HepG2 (cell line): Measurements from ENCODE around the gene KARS1. TPM values are rescaled to one million over a fixed set of nuclear protein-coding genes. Genes with fewer than 3 reads are reported as not detected.

Source experiments
- CHD4 ChIP-seq: fragments of 200-600 bp; sonication (generic); IDR thresholded peaks from 2 replicates; pipeline ENCODE4 v1.7.0; 2017; ENCODE audit warnings: mild to moderate bottlenecking, low read length, borderline replicate concordance
- HMG20B ChIP-seq: conservative IDR thresholded peaks from 2 replicates; pipeline ENCODE4 v1.6.1; 2016; ENCODE audit warnings: missing genetic modification reagents, missing compliant biosample characterization
- HNRNPLL ChIP-seq: fragments of 200-400 bp; formaldehyde crosslinking; IDR thresholded peaks from 2 replicates; pipeline ENCODE4 v1.6.1; 2017; ENCODE audit warnings: mild to moderate bottlenecking, low read depth, low read length; ENCODE audit not compliant: poor library complexity, severe bottlenecking
- MEIS2 ChIP-seq: sonication (generic); formaldehyde crosslinking; IDR thresholded peaks from 2 replicates; pipeline ENCODE4 v1.9.0; 2021; ENCODE audit warnings: mild to moderate bottlenecking, missing genetic modification reagents
- NR2C2 ChIP-seq: sonication (generic); formaldehyde crosslinking; IDR thresholded peaks from 2 replicates; pipeline ENCODE4 v1.4.0; 2020; ENCODE audit warnings: missing genetic modification reagents, mild to moderate bottlenecking, moderate library complexity, borderline replicate concordance
- RAD21 ChIP-seq: fragments of 450-650 bp; formaldehyde crosslinking; IDR thresholded peaks from 2 replicates; pipeline ENCODE4 v1.5.0; 2020; ENCODE audit warnings: mild to moderate bottlenecking
- RXRA ChIP-seq: sonication (generic); formaldehyde crosslinking; IDR thresholded peaks from 2 replicates; pipeline ENCODE4 v1.5.1; 2020; ENCODE audit warnings: missing genetic modification reagents
- SMARCC2 ChIP-seq: fragments of 450-650 bp; IDR thresholded peaks from 2 replicates; pipeline ENCODE4 v1.6.1; 2017; ENCODE audit warnings: antibody characterized with exemption, mild to moderate bottlenecking
- ZFP37 ChIP-seq: sonication (generic); formaldehyde crosslinking; IDR thresholded peaks from 2 replicates; pipeline ENCODE4 v1.4.0; 2020; ENCODE audit warnings: missing genetic modification reagents, borderline replicate concordance
- ZFYVE20 ChIP-seq: sonication (generic); formaldehyde crosslinking; IDR thresholded peaks from 2 replicates; pipeline ENCODE4 v1.8.0; 2023; ENCODE audit warnings: low read depth, mild to moderate bottlenecking, moderate library complexity, missing genetic modification reagents, borderline replicate concordance
- ZNF24 ChIP-seq: fragments of 450-650 bp; IDR thresholded peaks from 2 replicates; pipeline ENCODE4 v1.6.1; 2017; ENCODE audit warnings: antibody characterized with exemption, mild to moderate bottlenecking
- ZNF766 ChIP-seq: sonication (generic); formaldehyde crosslinking; IDR thresholded peaks from 2 replicates; pipeline ENCODE4 v1.5.0; 2020; ENCODE audit warnings: missing genetic modification reagents, borderline replicate concordance
- ZNF768 ChIP-seq: sonication (generic); formaldehyde crosslinking; IDR thresholded peaks from 2 replicates; pipeline ENCODE4 v1.4.0; 2020; ENCODE audit warnings: missing genetic modification reagents
- ZNF773 ChIP-seq: sonication (generic); formaldehyde crosslinking; IDR thresholded peaks from 2 replicates; pipeline ENCODE4 v1.4.0; 2020; ENCODE audit warnings: missing genetic modification reagents, borderline replicate concordance
- polyA plus RNA-seq, 8 experiments: library from polyadenylated mRNA; depleted of rRNA in 3 of 8; stranded (reverse) in 7 of 8; unstranded in 1 of 8; fragments of >200 nt; fragmentation: Illumina TruSeq in 4 of 8; extraction: Trizol in 4 of 8; gene quantifications; 2 replicates each; pipeline versions ENCODE4 v1.2.1 to v1.2.3, GENCODE V29; 2011 to 2016; ENCODE audit warnings: low read depth in 4 of 8, missing spikeins in 1 of 8, mixed read lengths in 1 of 8; ENCODE audit not compliant: insufficient read depth in 1 of 8
- total RNA-seq, 5 experiments: library from RNA; depleted of rRNA; stranded (reverse); fragments of >200 nt; fragmentation: Illumina TruSeq; extraction: Trizol; gene quantifications; 2 replicates each; pipeline ENCODE4 v1.2.3, GENCODE V29; 2016; ENCODE audit warnings: low read depth in 1 of 5
- TF ChIP-seq, protein P1 (sequence below): sonication (generic); formaldehyde crosslinking; IDR thresholded peaks from 2 replicates; pipeline ENCODE4 v1.4.0; 2020; ENCODE audit warnings: mild to moderate bottlenecking, missing genetic modification reagents
- TF ChIP-seq, protein P2 (sequence below): sonication (generic); formaldehyde crosslinking; IDR thresholded peaks from 2 replicates; pipeline ENCODE4 v1.5.1; 2020; ENCODE audit warnings: mild to moderate bottlenecking, missing genetic modification reagents, borderline replicate concordance
- TF ChIP-seq, protein P3 (sequence below): sonication (generic); formaldehyde crosslinking; IDR thresholded peaks from 2 replicates; pipeline ENCODE4 v1.4.0; 2020; ENCODE audit warnings: missing genetic modification reagents

KARS1 gene
- total and polyA plus RNA-seq, 2 of the 13 experiments (the other 11 are each of a cell fraction or from before 2014, with no cell fraction given): 141 to 276 TPM

DNA sequence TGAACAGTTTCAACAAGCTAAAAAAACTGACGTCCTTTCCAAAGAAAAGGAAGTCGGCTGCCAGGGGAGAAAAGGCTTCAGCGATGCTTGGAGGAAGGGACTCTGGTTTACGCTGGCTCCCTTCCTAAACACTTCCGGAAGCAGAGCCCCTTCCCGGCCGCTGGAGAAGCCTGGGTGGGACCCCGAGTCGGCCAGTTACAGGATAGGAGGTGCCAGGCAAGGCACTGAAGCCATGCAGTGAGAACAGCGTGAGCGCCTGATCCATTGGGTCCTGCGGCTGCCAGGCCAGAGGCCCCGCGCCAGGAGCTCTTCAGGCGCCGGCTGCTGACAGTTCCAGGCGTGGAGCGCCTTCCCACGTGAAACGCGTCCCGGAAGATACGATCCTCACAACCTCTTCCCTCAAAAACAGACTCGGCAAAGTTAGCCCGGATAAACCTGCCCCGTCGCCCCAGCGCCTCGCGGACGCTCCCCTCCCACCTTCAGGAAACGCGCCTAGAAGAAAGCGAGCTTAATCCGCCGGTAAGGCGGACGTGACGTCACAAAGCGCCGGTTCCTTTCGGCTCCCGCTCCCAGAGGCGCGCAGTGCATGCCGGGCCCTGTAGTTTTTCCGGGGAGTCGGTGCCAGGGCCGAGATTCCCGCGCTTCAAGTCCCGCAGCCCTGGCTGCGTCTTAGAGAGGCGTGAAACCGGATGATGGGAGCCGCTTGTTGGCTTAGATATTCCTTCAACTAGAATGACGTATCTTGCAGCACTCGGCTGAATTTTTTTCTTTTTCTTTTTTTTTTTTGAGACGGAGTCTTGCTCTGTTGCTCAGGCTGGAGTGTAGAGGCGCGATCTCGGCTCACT is 24.5 kb downstream of the KARS1 start, which contains the start of gene ADAT1 (continued):
- TF ChIP-seq, protein P1, sequence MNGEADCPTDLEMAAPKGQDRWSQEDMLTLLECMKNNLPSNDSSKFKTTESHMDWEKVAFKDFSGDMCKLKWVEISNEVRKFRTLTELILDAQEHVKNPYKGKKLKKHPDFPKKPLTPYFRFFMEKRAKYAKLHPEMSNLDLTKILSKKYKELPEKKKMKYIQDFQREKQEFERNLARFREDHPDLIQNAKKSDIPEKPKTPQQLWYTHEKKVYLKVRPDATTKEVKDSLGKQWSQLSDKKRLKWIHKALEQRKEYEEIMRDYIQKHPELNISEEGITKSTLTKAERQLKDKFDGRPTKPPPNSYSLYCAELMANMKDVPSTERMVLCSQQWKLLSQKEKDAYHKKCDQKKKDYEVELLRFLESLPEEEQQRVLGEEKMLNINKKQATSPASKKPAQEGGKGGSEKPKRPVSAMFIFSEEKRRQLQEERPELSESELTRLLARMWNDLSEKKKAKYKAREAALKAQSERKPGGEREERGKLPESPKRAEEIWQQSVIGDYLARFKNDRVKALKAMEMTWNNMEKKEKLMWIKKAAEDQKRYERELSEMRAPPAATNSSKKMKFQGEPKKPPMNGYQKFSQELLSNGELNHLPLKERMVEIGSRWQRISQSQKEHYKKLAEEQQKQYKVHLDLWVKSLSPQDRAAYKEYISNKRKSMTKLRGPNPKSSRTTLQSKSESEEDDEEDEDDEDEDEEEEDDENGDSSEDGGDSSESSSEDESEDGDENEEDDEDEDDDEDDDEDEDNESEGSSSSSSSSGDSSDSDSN (CRISPR knock-in tag): peak; percentile 61
- TF ChIP-seq ZNF773 (CRISPR knock-in tag) (no peak), ZFP37 (CRISPR knock-in tag) (no peak), ZNF768 (CRISPR knock-in tag) (peak; percentile 72; the same call in 1 of the 2 replicates), HNRNPLL (peak; percentile 55), MEIS2 (peak; percentile 61; the same call in 1 of the 2 replicates), NR2C2 (CRISPR knock-in tag) (peak; percentile 85; the same call in 1 of the 2 replicates), SMARCC2 (no peak), RAD21 (CRISPR knock-in tag) (peak; percentile 53), HMG20B (CRISPR knock-in tag) (0 out of 2 replicates have a peak, but pooled peaks have one; percentile 27), RXRA (CRISPR knock-in tag) (peak; percentile 83), ZNF24 (no peak), ZNF766 (peak; percentile 64), CHD4 (no peak), ZFYVE20 (no peak)
- TF ChIP-seq, protein P2, sequence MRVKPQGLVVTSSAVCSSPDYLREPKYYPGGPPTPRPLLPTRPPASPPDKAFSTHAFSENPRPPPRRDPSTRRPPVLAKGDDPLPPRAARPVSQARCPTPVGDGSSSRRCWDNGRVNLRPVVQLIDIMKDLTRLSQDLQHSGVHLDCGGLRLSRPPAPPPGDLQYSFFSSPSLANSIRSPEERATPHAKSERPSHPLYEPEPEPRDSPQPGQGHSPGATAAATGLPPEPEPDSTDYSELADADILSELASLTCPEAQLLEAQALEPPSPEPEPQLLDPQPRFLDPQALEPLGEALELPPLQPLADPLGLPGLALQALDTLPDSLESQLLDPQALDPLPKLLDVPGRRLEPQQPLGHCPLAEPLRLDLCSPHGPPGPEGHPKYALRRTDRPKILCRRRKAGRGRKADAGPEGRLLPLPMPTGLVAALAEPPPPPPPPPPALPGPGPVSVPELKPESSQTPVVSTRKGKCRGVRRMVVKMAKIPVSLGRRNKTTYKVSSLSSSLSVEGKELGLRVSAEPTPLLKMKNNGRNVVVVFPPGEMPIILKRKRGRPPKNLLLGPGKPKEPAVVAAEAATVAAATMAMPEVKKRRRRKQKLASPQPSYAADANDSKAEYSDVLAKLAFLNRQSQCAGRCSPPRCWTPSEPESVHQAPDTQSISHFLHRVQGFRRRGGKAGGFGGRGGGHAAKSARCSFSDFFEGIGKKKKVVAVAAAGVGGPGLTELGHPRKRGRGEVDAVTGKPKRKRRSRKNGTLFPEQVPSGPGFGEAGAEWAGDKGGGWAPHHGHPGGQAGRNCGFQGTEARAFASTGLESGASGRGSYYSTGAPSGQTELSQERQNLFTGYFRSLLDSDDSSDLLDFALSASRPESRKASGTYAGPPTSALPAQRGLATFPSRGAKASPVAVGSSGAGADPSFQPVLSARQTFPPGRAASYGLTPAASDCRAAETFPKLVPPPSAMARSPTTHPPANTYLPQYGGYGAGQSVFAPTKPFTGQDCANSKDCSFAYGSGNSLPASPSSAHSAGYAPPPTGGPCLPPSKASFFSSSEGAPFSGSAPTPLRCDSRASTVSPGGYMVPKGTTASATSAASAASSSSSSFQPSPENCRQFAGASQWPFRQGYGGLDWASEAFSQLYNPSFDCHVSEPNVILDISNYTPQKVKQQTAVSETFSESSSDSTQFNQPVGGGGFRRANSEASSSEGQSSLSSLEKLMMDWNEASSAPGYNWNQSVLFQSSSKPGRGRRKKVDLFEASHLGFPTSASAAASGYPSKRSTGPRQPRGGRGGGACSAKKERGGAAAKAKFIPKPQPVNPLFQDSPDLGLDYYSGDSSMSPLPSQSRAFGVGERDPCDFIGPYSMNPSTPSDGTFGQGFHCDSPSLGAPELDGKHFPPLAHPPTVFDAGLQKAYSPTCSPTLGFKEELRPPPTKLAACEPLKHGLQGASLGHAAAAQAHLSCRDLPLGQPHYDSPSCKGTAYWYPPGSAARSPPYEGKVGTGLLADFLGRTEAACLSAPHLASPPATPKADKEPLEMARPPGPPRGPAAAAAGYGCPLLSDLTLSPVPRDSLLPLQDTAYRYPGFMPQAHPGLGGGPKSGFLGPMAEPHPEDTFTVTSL (CRISPR knock-in tag): no peak
- TF ChIP-seq, protein P3, sequence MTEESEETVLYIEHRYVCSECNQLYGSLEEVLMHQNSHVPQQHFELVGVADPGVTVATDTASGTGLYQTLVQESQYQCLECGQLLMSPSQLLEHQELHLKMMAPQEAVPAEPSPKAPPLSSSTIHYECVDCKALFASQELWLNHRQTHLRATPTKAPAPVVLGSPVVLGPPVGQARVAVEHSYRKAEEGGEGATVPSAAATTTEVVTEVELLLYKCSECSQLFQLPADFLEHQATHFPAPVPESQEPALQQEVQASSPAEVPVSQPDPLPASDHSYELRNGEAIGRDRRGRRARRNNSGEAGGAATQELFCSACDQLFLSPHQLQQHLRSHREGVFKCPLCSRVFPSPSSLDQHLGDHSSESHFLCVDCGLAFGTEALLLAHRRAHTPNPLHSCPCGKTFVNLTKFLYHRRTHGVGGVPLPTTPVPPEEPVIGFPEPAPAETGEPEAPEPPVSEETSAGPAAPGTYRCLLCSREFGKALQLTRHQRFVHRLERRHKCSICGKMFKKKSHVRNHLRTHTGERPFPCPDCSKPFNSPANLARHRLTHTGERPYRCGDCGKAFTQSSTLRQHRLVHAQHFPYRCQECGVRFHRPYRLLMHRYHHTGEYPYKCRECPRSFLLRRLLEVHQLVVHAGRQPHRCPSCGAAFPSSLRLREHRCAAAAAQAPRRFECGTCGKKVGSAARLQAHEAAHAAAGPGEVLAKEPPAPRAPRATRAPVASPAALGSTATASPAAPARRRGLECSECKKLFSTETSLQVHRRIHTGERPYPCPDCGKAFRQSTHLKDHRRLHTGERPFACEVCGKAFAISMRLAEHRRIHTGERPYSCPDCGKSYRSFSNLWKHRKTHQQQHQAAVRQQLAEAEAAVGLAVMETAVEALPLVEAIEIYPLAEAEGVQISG (CRISPR knock-in tag): peak; percentile 94
